ENCODE measurements around the gene GTPBP3.

The GTPBP3 gene

DNA sequence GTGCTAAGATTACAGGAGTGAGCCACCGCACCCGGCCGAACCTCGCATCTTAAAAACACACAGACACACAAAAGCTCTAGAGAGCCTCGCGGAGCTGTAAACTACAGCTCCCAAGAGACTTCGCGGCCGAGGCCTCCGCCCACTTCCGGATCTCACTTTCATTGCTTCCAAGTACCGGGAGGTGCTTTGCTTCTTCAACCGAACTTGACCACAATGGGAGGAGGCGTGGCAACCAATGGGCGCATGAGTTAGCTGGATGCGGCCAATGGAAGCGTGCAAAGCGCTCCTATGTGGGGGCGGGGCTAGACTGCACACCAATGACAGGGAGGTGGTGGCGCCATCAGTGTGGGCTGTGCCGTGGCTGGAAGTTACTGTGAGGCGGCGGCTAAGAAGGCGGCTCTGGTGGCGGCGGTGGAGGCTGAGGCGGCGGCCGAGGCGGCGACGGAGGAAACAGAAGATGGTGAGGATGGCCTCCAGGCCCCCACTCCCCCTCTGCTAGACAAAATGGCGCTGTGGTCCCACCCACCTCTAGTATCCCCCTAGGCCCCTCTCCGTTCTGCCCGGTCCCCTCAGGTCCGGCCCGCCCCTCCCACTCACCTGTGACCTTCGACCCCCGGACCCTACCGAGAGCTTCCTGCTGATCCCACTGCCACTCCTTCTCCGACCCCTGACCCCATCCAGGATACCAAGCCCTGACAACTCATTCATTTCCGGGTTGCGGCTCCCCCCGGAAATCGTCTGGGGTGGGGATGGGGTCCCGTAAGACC is 28.0 kb upstream of the GTPBP3 start, which contains the start of gene DDA1:
Gene DDA1 (plus strand): TSS at position 366 of the 767 bp plus-strand sequence. CDS start 92 bp downstream, at position 458.
- peak; percentile 99 for DNase-seq (ENCODE audit: low read depth)

DNA sequence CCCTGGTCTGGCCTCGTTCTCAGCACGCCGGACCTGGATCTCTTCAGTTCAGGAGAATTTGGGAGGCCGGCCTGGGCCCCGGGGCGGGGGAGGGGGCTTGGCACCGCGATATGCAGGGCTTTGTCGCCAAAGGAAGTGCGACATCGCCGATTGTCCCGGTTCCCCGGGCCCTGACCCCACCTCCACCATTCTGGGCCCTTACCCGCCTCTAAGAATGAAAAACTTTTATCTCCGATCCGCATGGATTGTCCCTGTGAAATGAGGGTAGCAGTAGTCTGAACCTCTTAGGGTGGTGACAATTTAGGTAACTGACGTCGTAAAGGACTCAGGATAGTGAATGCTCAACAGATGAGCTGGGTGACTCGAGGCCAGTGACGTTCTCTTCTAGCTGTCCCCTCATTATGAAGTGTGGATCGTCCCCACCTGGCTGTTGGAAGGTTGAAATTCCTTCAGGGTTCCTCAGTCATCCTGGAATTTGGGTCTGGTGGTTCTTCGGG is 27.3 kb upstream of the GTPBP3 start:
- DNase-seq (ENCODE audit: low read depth): no peak

DNA sequence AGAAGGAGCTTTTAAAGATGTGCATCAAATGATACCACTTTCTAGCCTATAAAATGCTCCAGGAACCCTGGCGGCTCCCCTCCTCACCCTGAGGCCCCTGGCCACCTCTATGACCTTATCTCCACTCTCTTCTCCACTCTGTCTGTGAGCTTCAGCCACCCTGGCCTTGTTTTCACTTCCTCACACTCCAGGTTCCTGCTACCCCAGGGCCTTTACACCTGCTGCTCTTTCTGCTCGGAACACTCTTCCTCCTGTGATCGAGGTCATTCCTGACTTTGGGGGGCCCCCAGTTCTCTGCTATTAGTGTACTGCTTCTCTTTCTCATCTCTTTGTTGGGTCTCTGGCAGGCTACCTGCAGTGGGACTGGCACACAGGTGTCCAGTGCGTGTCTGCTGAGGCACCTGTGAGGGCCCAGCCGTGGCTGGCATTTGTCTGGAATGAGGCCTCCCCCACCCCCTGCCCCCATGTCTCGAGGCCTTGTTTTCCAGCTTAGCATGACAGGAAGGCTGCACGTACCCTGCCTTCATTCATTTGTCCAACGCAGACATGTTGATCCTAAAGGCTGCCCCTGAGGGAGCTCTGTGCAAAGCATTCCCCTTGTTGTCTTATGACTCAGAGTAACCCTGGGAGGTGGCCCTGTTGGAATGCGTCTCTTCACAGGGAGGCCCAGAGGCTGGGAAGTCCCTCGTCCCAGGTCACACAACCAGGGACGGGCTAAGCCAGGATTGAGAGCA is 25.7 kb upstream of the GTPBP3 start:
- no peak for DNase-seq (ENCODE audit: low read depth)

DNA sequence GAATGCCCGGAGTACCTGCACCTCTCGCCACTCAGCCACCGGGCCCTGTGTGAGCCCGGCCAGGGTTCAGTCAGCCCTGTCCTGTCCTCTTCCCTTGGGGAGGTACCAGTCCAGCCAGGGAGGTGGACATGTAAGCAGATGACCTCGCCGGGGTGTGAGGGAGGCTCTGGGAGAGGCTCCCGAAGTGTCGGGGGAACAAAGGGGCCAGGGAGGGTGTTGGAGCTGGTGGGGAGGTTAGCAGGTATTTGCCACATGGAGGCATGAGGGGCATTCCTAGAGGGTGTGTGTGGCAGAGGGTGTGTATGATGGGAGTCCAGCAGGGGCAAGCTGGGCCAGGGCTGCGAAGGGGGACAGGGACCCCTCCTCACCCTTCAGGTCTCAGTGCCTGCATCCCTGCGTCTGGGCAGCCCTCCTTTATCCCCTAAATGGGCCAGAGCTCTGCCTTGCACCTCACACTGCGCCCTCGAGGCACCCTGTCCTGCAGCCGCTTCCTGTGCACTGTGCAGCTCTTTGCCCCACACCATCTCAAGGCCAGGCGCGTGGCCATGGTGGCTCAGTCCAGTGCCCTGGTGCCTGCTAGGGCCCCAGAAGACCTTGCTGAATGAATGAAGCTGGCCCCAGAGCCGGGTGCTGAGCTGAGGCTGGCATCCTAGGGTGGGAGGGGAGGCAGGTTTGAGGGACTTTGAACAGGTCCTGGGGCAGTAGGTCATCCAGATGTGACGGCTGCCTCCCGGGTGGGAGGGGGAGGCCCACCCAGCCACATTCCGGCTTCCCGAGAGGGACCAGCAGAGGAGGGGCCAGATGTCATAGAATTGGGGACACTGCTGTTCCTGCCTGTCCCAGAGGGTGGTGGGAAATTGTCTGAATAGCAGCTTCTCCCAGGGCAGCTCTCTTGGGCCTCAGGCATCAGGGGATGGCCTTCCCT is 24.9 kb upstream of the GTPBP3 start:
- no peak for DNase-seq (ENCODE audit: low read depth)

DNA sequence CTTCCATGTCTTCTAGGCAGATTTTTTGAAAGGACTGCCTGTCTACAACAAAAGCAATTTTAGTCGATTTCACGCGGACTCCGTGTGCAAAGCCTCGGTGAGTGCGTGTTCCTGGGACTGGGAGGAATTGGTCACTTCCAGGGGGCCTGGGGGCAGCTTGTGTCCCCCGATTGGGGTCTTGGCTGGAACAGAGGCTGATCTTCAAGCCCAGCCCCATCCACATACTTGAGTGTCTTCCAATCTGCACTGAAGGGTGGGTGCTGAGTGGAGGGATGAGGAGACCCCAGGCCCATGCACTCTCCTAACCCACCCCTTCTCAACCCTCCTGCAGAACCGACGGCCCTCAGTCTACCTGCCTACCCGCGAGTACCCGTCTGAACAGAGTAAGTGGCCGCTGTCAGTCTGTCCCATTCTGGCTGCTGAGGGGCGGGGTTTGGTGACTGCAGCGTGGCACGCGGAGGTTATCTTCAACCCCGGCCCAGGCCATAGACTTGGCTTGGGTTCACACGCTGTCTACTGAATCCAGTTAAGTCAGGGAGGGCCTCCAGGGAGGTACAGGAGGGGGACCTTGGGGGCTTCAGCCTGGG is 23.3 kb upstream of the GTPBP3 start:
- DNase-seq (ENCODE audit: low read depth): no peak

DNA sequence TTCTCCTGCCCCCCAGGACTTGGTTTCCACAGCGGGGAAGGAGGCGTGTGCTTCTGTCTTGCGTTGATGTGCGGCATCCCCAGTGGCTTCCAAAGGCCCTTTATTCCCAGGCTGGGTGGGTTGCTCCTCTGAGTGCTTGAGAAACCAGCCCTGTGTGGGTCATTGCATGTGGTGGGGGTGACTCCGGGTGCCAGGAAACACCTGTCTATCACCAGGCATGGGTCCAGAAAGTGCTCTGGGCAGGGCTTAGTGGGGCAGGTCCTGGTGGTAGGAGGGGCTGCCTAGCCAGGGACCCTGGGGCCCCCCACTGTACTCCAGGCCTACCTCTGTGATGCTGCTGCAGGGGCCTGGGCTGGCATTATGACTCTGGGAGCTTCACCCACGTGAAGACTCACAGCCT is 18.4 kb upstream of the GTPBP3 start:
- no peak for DNase-seq (ENCODE audit: low read depth)

DNA sequence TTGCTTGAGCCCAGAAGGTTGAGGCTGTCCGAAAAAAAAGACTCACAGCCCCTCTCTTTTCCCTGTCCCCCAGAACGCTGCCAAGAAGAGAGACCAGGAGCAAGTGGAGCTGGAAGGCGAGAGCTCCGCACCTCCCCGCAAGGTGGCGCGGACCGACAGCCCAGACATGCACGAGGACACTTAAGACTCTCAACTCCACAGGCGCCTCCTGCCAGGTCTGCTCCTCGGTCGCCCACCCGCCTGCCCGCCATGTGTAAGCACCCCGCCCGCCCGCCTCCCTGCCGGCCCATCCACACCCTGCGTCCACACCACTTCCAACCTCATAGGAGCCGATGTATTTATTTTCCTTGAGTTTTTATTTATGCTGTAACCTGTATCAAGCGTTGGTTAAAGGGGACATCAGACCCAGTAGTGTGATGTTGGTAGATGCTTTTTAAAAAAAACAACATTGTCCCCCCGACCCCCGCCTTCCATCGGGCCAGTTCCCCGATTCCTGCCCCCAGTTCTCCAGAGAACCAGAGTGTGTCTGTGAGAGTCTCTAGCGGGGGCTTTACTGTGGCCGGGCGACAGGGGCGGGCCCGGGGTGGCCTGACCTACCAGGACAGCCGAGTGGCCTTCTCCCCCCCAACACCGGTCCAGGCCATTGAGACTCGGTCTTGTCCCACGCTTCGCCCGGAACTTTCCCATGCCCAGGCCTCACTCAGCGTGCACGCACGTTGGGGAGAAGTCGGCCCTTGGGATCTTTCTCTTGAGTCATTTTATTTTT is 17.7 kb upstream of the GTPBP3 start:
- no peak for DNase-seq (ENCODE audit: low read depth)

DNA sequence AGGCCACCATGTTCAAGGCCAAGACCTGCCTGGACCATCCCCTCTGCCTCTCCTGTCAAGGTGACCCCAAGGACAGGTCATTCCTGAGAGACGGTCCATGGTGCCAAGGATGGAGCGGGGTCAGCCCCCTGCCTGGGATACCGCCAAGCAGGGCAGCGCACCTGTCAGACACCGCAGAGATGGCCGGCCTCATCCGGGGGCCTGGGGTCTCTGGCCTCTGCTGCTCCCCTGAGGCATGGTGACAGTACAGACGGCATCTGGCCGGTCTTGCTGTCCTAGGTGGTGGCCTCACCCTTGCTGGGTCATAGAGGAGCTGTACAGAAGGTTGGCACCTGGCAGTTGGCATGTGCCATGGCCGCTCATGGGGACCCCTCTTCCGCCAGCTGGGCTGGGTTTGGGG is 16.9 kb upstream of the GTPBP3 start:
- no peak for DNase-seq (ENCODE audit: low read depth)

DNA sequence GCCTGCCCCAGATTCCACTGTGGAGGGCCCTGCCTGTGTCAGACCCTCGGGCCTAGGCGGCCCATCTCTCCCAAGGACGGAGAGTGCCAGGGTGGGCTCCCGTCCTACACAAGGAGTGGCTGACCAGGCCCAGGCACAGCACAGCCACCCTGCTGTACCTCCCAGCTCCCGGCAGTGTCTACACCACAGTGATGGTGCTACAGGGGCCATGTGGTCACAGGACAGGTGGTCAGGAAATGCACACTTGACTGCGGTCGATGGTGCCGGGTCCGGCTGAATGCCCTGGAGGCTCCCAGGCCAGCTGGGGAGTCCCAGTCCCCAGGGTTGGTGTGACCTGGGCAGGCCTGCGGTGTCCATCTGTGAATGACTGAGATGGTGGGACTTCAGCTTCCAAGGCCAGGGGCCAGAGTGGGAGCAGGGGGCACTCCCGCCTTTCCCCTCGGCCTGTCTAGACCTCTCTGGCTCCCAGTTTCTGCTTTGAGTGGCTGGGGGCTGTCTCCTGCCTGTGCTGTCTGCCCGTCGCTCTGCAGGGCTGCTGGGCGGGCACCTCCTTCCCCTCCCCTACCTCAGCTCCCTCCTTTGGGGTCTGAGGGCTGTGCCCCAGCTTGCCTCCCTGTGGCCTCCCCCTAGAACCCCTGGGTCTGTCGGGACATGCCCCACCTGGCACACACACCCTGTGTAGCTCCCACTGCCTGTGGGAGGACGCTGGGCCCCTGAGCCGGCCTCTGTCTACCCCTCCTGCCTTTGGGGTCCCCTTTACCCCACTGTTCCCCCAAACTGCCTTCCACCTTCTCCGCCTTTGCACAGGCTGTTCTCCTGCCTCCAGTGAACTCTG is 15.5 kb upstream of the GTPBP3 start:
- DNase-seq (ENCODE audit: low read depth): no peak

DNA sequence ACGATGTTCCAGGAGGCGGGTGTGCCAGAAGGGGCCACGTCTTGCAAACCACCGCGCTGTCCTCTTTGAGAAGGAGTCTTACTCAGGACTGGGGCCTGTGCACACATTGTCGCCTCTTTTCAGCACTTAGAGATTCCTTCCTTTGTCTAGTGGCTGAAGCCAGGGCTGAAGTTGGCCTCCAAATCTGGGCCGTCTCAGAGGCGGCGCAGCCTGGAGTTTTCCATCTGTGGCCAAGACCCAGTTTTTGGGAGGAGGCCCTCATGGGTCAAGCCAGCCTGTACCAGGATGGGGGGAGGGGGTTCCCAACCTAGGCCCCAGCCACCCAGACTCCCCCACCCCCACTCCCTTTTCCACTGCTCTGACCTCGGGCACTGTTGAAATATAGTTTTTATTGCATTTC is 14.5 kb upstream of the GTPBP3 start:
- no peak for DNase-seq (ENCODE audit: low read depth)

DNA sequence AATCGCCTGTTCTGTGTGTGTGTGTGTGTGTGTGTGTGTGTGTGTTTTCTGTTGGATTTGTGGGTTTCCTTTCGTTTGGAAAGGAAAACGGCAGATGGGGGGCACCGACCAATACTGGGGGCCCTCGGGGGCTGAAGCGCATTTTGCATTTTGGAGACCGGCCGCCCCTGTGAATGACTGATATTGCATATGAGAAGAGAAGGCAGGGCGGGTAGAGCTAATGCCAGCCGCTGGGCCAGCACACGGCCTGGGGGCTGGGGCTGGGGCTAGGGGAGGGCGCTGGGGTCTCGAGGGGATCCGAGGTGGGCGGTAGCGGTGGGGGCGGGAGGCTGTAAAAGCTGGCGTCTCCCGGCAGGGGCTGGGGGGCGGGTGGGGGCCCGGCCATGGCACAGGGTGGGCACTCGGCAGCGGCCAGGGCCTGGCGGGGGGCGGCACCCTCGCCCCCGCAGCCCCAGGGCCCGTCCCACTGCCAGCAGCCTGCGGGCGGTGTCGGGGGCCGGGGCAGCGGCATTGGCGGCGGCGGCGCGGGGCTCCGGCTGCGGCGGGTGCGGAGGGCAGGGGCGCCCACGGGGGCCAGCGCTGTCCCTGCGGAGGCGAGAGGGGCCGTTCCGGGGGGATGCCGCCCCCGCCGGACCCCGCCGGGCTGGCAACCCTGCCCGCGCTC is 13.9 kb upstream of the GTPBP3 start:
- no peak for DNase-seq (ENCODE audit: low read depth)

DNA sequence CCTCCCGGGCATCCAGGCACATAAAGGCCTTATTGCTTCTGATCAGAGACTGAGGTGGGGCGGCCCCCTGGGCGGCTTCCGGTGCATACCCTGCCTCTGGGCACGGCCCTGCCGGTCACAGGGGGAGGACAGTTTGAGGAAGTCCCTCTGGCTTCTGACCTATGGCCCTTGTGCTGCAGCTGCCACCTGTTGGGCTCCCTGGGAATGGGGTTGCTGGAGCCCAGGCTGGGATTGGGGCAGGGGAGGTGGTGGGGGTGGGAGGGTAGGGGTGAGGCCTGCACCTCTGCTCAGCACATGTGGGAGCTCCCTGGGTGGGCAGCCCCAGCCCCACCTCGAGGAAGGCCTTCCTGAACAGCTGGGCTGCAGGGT is 13.4 kb upstream of the GTPBP3 start:
- DNase-seq (ENCODE audit: low read depth): no peak

DNA sequence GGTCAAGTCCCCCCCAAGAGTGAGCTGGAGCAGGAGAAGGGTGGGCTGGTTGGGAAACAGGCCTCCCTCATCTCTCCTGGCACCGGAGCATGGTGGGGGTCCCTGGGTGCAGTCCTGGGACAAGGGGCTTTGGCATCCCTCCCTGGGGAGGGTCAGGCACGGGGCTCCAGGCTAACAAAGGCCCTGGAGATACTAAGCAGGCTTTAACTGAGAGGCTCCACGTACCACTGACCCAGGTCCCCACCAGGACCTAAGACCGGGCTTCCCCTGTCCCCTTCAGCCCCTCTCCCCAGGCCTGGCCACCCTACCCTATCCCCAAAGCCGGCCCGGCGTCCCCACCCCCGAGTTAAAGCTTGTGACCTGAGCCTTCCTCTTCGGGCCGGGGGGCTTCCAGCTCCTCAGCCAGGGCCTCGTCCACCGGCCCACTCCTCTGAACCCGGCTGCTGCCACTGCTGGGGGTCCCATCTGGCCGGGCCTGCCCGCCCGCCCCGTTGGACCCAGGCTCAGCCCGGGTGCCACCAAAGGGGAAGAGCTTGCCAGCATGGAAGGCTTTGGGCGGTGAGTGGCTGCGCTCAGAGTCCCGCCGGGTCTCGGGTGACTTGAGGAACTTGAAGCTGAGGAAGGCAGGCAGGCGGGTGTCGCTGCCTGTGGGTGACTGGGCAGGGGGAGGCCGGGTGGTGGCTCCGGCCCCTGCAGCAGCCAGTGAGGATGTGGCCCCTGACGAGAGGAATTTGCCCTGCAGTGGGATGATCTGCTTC is 12.8 kb upstream of the GTPBP3 start:
- no peak for DNase-seq (ENCODE audit: low read depth)

DNA sequence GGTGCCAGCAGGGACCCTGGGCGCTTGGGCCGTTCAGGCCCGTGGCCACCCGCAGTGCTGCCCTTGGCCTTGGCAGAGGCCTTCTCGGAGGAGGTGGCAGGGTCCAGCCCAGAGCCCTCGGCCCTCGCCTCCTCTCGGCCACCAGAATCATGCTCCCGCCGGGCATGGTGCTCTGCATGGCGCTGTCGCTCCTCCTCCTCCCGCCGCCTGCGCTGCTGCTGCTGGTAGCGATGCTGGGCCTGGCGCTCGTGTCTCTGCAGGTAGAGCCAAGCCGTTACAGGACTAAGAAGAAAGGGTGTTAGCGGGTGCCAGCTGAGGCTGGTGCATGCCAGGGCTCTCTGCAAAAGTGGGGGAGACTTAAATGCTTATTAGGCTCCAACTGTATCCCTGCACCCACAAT is 12.2 kb upstream of the GTPBP3 start:
- no peak for DNase-seq (ENCODE audit: low read depth)

DNA sequence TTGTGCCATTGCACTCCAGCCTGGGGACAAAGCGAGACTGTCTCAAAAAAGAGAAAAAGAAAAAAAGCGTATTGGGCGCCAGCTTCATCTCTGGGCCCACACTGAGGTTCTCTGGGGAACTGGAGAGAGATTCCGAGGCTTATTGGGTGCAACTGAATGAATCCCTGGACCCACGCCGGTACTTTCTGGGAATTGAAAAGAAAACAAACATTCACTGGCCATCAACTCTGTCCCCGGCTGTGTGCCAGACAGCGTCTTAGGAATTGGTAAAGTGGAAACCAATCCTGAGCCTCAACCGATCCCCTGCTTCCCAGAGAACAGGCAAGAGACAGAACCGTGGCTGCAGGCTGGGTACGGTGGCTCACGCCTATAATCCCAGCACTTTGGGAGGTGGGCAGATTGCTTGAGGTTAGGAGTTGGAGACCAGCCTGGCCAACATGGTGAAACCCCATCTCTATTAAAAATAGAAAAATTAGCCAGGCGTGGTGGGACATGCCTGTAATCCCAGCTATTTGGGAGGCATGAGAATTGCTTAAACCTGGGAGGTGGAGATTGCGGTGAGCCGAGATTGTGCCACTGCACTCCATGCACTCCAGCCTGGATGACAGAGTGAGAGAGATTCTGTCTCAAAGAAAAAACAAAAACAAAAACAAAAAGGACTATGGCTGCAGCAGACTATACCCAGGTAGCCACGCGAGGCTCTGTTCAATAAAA is 11.3 kb upstream of the GTPBP3 start:
- no peak for DNase-seq (ENCODE audit: low read depth)

DNA sequence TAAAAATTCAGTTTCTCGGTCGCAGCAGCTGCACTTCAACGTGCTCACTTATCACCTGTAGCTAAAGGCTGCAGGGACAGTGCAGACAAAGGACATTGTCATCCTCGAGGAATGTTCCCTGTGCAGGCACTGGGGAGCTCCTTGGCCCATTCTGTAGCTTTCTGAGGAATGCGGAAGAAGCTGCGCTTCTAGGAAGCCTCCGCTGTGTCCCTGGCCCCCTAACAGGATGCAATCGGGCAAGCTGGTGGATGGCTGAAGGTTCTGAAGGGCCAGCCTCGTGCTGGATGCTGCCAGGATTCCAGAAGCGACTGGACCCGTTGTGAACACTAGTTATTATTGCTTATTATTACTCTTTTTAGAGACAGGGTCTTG is 10.8 kb upstream of the GTPBP3 start:
- no peak for DNase-seq (ENCODE audit: low read depth)

DNA sequence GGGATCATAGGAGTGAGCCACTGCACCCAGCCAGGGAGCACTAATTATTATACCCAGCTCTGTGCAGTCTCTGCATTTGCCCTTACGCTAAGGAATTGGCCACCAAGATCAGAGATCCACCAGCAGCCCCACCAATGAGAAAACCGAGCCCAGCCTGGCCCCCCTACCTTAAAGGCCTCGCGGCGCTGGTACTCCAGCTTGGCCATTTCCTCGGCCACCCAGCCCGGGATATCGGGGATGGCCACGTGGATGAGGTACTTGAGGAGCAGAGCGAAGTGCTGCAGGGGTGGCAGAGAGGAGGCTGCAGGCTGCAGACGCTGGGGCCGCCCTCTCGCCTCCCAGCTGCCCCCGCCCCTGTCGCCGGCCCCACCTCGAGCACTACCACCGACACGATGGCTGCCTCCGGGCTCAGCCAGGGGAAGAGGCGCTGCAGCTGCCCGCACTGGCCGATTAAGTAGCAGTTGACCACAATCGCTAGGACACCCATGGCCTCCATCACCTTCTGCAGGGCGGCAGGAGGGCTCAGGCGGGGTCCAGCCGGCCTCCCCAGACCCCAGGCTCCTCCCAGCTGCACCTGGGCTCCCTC is 10.2 kb upstream of the GTPBP3 start:
- DNase-seq (ENCODE audit: low read depth): no peak

Measured in stimulated activated CD8-positive, alpha-beta memory T cell treated with anti-CD3 and anti-CD28 coated beads, Interleukin-4, amount 100 ng/mL, for 24 hours (primary cell).